HepG2 (cell line): ENCODE data around the gene SMG7. TPM values are rescaled to one million over a fixed set of nuclear protein-coding genes. Genes with fewer than 3 reads are reported as not detected.

Experiments used
- ATAC-seq: fragments of 200-7000 bp; cut with Tn5 transposase; 3 replicates; pipeline ENCODE4 v1.9.1; 2020; ENCODE audit warnings: mild to moderate bottlenecking, moderate library complexity
- BruUV-seq: library from RNA; stranded (reverse); fragments of 400-500 nt; replicated peaks from 2 replicates; lab custom pipeline; 2021; lab: Mats Ljungman, UMichigan
- CTCF ChIA-PET: fragments of 300-600 bp; formaldehyde crosslinking; extraction: SDS; loops from one replicate; lab custom pipeline; 2021; ENCODE audit warnings: low total read pairs, inconsistent platforms, low intra/inter-chr PET ratio; lab: Yijun Ruan, JAX
- POLR2A ChIA-PET: fragments of 350-600 bp; sonication (Branson Sonifier 250); formaldehyde crosslinking; loops from one replicate; lab custom pipeline; 2020; ENCODE audit warnings: antibody characterized with exemption, inconsistent platforms; lab: Yijun Ruan, JAX
- DNase-seq: peaks from one replicate; pipeline ENCODE4 v3.0.0-alpha.2; 2015; ENCODE audit warnings: low spot score
- FAIRE-seq: peaks from 3 replicates; lab custom pipeline; 2011; peaks lifted over from hg19 to GRCh38; lab: Jason Lieb, UNC
- H2AFZ ChIP-seq: one replicate; pipeline ENCODE4 v1.6.1; 2011; ENCODE audit warnings: low read length, inconsistent platforms
- H3K27ac ChIP-seq: fragments of 300-600 bp; 3 replicates; pipeline ENCODE4 v1.8.0; 2011; ENCODE audit warnings: mixed run types, mild to moderate bottlenecking, mixed read lengths, low read length, inconsistent platforms; ENCODE audit not compliant: insufficient read depth; ENCODE audit errors: extremely low read length
- H3K27me3 ChIP-seq, 2 experiments: fragments of 200-600 bp in 1 of 2; 2 replicates in 1 of 2; 3 replicates in 1 of 2; pipeline versions ENCODE4 v1.6.0 to v1.8.0; 2011; ENCODE audit warnings: low read length in 2 of 2, mild to moderate bottlenecking in 2 of 2, moderate library complexity in 2 of 2, inconsistent platforms in 1 of 2; ENCODE audit not compliant: insufficient read depth in 2 of 2, control insufficient read depth in 1 of 2
- H3K36me3 ChIP-seq, 2 experiments: fragments of 200-600 bp in 1 of 2; replicated peaks in 1 of 2; 2 replicates in 1 of 2; 3 replicates in 1 of 2; pipeline versions ENCODE4 v1.5.1 to v1.8.0; 2011; ENCODE audit warnings: low read length in 2 of 2, inconsistent platforms in 1 of 2; ENCODE audit not compliant: insufficient read depth in 2 of 2, control insufficient read depth in 1 of 2
- H3K4me1 ChIP-seq: 2 replicates; pipeline ENCODE4 v1.5.1; 2012; ENCODE audit warnings: low read length, inconsistent platforms; ENCODE audit not compliant: insufficient read depth
- H3K4me2 ChIP-seq: 2 replicates; pipeline ENCODE4 v1.6.0; 2011; ENCODE audit warnings: low read depth, low read length, inconsistent platforms
- H3K4me3 ChIP-seq, 3 experiments: fragments of 200-600 bp in 1 of 3; sonication (generic), shearing (Covaris generic) in 1 of 3; replicated peaks in 1 of 3; 2 replicates each; pipeline ENCODE4 v1.5.1; 2011 to 2016; ENCODE audit warnings: low read length in 3 of 3, inconsistent platforms in 2 of 3, low read depth in 2 of 3, mild to moderate bottlenecking in 2 of 3, control low read depth in 1 of 3, mixed read lengths in 1 of 3; ENCODE audit not compliant: insufficient read depth in 1 of 3
- H3K79me2 ChIP-seq: one replicate; pipeline ENCODE4 v1.6.1; 2011; ENCODE audit warnings: low read length, inconsistent platforms; ENCODE audit not compliant: insufficient read depth
- H3K9ac ChIP-seq: 2 replicates; pipeline ENCODE4 v1.6.0; 2011; ENCODE audit warnings: mild to moderate bottlenecking, low read depth, low read length, inconsistent platforms; ENCODE audit not compliant: insufficient read depth
- H3K9me3 ChIP-seq: 2 replicates; pipeline ENCODE4 v1.5.1; 2012; ENCODE audit warnings: mild to moderate bottlenecking, low read length
- H4K20me1 ChIP-seq: 2 replicates; pipeline ENCODE4 v1.6.0; 2011; ENCODE audit warnings: inconsistent platforms, mild to moderate bottlenecking, low read length, moderate library complexity; ENCODE audit not compliant: insufficient read depth
- HNF1B ChIP-seq: sonication (generic); formaldehyde crosslinking; IDR thresholded peaks from 2 replicates; pipeline ENCODE4 v1.5.1; 2020; ENCODE audit warnings: mild to moderate bottlenecking, moderate library complexity, missing genetic modification reagents
- NFIC ChIP-seq: IDR thresholded peaks from 2 replicates; pipeline ENCODE4 v1.6.1; 2012; ENCODE audit warnings: mild to moderate bottlenecking, low read length, inconsistent platforms
- ZNF253 ChIP-seq: sonication (generic); formaldehyde crosslinking; IDR thresholded peaks from 2 replicates; pipeline ENCODE4 v1.8.0; 2022; ENCODE audit warnings: mild to moderate bottlenecking, missing genetic modification reagents, borderline replicate concordance
- WGBS: methylation state at CpG from one replicate; pipeline ENCODE4 v1.1.6; 2017; ENCODE audit warnings: low lambda C conversion rate; 5-methylcytosine and 5-hydroxymethylcytosine counted together
- in situ Hi-C: cut with HindIII; loops from 2 replicates; pipeline ENCODE4 v1.10.0; 2017; ENCODE audit warnings: low pct_unique_long_range_greater_than_20kb; ENCODE audit not compliant: extremely low pct_ligation_motif_present
- intact Hi-C: fragments of 100-400 bp; cut with micrococcal nuclease; formaldehyde crosslinking; loops from one replicate; pipeline ENCODE4 v1.10.0; 2022; ENCODE audit not compliant: unreplicated experiment
- polyA plus RNA-seq, 8 experiments: library from polyadenylated mRNA; depleted of rRNA in 3 of 8; stranded (reverse) in 7 of 8; unstranded in 1 of 8; fragments of >200 nt; fragmentation: Illumina TruSeq in 4 of 8; extraction: Trizol in 4 of 8; gene quantifications; 2 replicates each; pipeline versions ENCODE4 v1.2.1 to v1.2.3, GENCODE V29; 2011 to 2016; ENCODE audit warnings: low read depth in 4 of 8, missing spikeins in 1 of 8, mixed read lengths in 1 of 8; ENCODE audit not compliant: insufficient read depth in 1 of 8
- total RNA-seq, 5 experiments: library from RNA; depleted of rRNA; stranded (reverse); fragments of >200 nt; fragmentation: Illumina TruSeq; extraction: Trizol; gene quantifications; 2 replicates each; pipeline ENCODE4 v1.2.3, GENCODE V29; 2016; ENCODE audit warnings: low read depth in 1 of 5
- TF ChIP-seq, protein P1 (sequence below): sonication (generic); formaldehyde crosslinking; IDR thresholded peaks from 2 replicates; pipeline ENCODE4 v1.8.0; 2022; ENCODE audit warnings: low read depth, missing genetic modification reagents
- TF ChIP-seq, protein P2 (sequence below): IDR thresholded peaks from 2 replicates; pipeline ENCODE4 v1.6.1; 2012; ENCODE audit warnings: inconsistent platforms
- TF ChIP-seq, protein P3 (sequence below): sonication (generic); formaldehyde crosslinking; IDR thresholded peaks from 2 replicates; pipeline ENCODE4 v1.8.0; 2022; ENCODE audit warnings: mild to moderate bottlenecking, missing genetic modification reagents, moderate library complexity

The SMG7 gene
- total and polyA plus RNA-seq, 2 of the 13 experiments (the other 11 are each of a cell fraction or from before 2014, with no cell fraction given): 14.9 to 27.9 TPM

DNA sequence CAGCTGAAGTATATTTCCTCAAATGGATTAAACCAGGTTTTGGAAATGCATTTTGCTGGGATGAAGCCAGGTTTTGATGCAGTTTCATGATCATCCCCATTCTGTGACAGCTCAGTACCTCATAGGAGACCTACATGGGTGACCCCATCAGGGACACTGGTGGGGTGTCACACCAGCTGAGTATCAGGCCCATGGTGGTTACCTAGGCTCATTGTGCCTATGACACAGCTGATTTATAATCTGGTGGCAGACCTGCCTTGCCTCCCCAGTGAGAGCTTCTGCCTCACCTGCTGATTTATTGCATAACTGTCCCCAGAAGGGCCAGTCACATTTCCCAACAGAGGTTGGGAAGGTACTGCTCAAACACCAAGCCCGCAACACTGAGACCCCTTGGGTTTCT is 114.2 kb downstream of the SMG7 start (continued):
- TF ChIP-seq, protein P1, sequence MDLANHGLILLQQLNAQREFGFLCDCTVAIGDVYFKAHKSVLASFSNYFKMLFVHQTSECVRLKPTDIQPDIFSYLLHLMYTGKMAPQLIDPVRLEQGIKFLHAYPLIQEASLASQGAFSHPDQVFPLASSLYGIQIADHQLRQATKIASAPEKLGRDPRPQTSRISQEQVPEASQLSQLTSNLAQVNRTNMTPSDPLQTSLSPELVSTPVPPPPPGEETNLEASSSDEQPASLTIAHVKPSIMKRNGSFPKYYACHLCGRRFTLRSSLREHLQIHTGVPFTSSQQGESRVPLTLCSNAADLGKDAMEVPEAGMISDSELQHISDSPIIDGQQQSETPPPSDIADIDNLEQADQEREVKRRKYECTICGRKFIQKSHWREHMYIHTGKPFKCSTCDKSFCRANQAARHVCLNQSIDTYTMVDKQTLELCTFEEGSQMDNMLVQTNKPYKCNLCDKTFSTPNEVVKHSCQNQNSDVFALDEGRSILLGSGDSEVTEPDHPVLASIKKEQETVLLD (CRISPR knock-in tag): no peak
- TF ChIP-seq ZNF253 (CRISPR knock-in tag) (no peak), HNF1B (CRISPR knock-in tag) (no peak), NFIC (no peak)
- TF ChIP-seq, protein P2, sequence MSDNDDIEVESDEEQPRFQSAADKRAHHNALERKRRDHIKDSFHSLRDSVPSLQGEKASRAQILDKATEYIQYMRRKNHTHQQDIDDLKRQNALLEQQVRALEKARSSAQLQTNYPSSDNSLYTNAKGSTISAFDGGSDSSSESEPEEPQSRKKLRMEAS: no peak
- TF ChIP-seq, all 625 proteins: peak for 0

- intact Hi-C loops (no loop called here), in situ Hi-C loops (no loop called here)
- H3K27me3 ChIP-seq: peaks cover 0 to 1% of the 10 kb centered on the region in 2 experiments; a peak in 1 of 5 replicates
- no peaks in the 10 kb centered on the region for H3K36me3 ChIP-seq
- no peak overlapping the region for H3K9ac ChIP-seq
- ATAC-seq: no peak
- ChIA-PET CTCF (no interaction called here), POLR2A (no interaction called here)
- no peak overlapping the region for H3K4me3 ChIP-seq
- no peak overlapping the region for H3K27ac ChIP-seq
- FAIRE-seq: no peak
- 94% methylated on average over 7 of the region's 8 CpGs for whole genome bisulfite sequencing
- peaks cover 5% of the 10 kb centered on the region; the same call in 1 of the 2 replicates for H3K4me1 ChIP-seq
- no peak for DNase-seq
- no peak overlapping the region for H2AFZ ChIP-seq
- no peaks in the 10 kb centered on the region for H3K9me3 ChIP-seq
- H3K4me2 ChIP-seq: no peak overlapping the region
- BruUV-seq: no TSS peak
- H3K79me2 ChIP-seq: no peaks in the 10 kb centered on the region
- no peaks in the 10 kb centered on the region for H4K20me1 ChIP-seq
- TF ChIP-seq, protein P3, sequence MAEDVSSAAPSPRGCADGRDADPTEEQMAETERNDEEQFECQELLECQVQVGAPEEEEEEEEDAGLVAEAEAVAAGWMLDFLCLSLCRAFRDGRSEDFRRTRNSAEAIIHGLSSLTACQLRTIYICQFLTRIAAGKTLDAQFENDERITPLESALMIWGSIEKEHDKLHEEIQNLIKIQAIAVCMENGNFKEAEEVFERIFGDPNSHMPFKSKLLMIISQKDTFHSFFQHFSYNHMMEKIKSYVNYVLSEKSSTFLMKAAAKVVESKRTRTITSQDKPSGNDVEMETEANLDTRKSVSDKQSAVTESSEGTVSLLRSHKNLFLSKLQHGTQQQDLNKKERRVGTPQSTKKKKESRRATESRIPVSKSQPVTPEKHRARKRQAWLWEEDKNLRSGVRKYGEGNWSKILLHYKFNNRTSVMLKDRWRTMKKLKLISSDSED: no peak
Observed at GRCh38 chr1:183586926-183587325, 114.6 kb downstream of the SMG7 start.
